Measurements from ENCODE around the gene BACH2.

- TF ChIP-seq CTCF (conservative IDR thresholded peaks at IDR 0.05; ENCODE audit: low read depth, low read length) = no peak
- TF ChIP-seq CEBPB (IDR thresholded peaks at IDR 0.05; ENCODE audit: low read depth, low read length) = no peak
- TF ChIP-seq MXI1 (IDR thresholded peaks at IDR 0.05; ENCODE audit: borderline replicate concordance, low read depth, low read length) = no peak
- TF ChIP-seq RAD21 (IDR thresholded peaks at IDR 0.05; ENCODE audit: low read length) = no peak
- TF ChIP-seq POLR2A (IDR thresholded peaks at IDR 0.05; ENCODE audit: low read depth, low read length) = no peak
- no peak for TF ChIP-seq MAZ (IDR thresholded peaks at IDR 0.05; ENCODE audit: borderline replicate concordance, low read depth, low read length)
- TF ChIP-seq CHD1 (IDR thresholded peaks at IDR 0.05; ENCODE audit: low read depth, low read length) = no peak
- TF ChIP-seq USF2 (IDR thresholded peaks at IDR 0.05; ENCODE audit: low read depth, low read length) = no peak
- TF ChIP-seq NFE2L2 (IDR thresholded peaks at IDR 0.05; ENCODE audit: low read depth, low read length) = no peak
- TF ChIP-seq MAFK (IDR thresholded peaks at IDR 0.05; ENCODE audit: low read depth, low read length) = no peak
- no peak for TF ChIP-seq RFX5 (IDR thresholded peaks at IDR 0.05; ENCODE audit: low read depth, low read length)
- TF ChIP-seq SMC3 (IDR thresholded peaks at IDR 0.05; ENCODE audit: low read depth, low read length) = no peak
- no peak for TF ChIP-seq BHLHE40 (IDR thresholded peaks at IDR 0.05; ENCODE audit: low read depth, low read length)
Observed at GRCh38 chr6:90035047-90035723, 261.5 kb downstream of the BACH2 start.
